Measurements from ENCODE around the gene THUMPD1.
A peak's percentile ranks its signal among the peaks of the same experiment; 100 is the strongest.
"Not testable (repeated sequence)": the region's sequence is repeated elsewhere in the genome, so short reads cannot be mapped to it uniquely, and the experiment has no call there.

Gene THUMPD1, protein sequence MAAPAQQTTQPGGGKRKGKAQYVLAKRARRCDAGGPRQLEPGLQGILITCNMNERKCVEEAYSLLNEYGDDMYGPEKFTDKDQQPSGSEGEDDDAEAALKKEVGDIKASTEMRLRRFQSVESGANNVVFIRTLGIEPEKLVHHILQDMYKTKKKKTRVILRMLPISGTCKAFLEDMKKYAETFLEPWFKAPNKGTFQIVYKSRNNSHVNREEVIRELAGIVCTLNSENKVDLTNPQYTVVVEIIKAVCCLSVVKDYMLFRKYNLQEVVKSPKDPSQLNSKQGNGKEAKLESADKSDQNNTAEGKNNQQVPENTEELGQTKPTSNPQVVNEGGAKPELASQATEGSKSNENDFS

DNA sequence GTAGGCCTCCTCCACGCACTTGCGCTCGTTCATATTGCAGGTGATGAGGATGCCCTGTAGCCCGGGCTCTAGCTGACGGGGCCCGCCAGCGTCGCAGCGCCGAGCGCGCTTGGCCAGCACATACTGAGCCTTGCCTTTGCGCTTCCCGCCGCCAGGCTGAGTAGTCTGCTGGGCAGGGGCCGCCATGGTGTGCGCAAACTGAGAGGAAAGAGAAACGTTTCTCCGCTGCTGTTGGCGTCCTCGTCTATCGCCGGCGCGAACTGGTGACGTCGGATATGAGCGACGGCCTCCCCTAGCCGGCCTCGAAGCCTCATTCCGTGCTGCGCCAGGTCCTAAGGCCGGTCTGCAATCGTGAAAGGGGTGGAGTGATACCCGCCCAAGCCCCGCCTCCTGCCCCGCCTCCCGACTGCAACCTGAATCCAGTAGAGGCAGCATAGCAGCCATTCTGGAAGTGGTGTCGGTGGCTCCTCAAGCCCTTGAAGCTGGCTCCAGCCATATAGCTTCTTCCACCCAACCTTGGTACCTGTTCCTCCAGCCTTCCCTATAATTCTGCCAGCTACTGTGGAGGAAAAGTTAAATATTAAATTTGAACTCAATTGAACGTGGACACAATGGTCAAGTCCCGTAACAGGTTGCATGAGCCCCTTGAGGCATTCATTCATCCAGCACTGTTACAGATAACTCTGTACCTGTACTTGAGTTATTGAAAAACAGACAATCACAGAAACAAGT, at the start of gene THUMPD1:
Gene THUMPD1 (minus strand): TSS at position 265 of the 732 bp plus-strand sequence. CDS start 79 bp downstream, at position 186.
- DNase-seq (ENCODE audit: low read depth in 2 of 3, low spot score in 1 of 3) = peak; percentile 97 to 99 (median 99)

DNA sequence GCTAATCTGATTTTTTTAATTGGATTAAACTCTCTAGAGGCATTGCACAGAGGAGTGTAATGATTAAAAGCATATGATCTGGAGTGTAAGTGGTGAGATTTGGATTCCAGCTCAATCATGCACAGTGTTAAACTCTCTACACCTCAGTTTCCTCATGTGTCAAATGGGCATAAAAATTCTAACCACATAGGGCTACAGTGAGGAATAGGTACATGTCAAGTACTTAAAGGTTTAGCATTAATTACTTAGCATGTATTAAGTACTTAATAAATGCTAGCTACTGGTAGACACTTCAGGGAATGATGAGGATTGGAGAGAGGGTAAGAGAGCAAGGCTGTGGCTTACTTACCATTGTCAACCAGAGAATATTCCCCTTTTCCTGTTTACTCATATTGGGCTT, 47.5 kb upstream of the THUMPD1 start:
- no peak for DNase-seq (ENCODE audit: low read depth in 2 of 3, low spot score in 1 of 3)

DNA sequence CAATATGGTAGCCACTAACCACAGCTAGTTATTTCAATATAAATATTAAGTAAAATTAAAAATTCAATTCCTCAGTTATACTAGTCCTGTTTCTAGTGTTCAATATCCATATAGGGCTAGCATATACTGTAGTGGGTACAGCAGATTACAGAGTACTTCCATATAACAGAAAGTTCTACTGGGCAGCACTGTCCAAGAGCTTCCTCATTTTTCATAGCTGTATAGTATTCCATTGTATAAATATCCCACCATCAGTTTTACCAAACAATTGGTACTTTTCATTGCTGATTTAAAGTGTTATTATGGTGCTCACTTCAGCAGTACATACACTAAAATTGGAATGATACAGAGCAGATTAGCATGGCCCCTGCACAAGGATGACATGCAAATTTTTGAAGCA, 42.6 kb upstream of the THUMPD1 start:
- DNase-seq (ENCODE audit: low read depth in 2 of 3, low spot score in 1 of 3) = no peak

DNA sequence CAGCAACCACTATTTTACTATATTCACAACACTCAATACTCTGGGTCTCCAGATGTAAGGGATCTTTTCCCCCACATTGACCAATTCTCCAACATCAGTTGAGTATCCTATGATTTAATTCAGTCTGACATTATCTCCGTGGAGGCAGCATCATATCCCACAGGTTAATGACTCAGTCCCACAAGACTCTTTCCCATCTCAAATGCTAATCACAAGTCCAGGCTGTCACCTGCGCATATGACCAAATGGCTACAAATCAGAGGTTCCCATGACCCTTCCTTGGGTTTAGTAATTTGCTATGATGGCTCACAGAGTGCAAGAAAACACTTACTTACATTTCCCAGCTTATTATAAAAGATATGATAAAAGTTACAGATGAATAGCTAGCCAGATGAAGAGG, 40.9 kb upstream of the THUMPD1 start:
- DNase-seq (ENCODE audit: low read depth in 2 of 3, low spot score in 1 of 3) = no peak

DNA sequence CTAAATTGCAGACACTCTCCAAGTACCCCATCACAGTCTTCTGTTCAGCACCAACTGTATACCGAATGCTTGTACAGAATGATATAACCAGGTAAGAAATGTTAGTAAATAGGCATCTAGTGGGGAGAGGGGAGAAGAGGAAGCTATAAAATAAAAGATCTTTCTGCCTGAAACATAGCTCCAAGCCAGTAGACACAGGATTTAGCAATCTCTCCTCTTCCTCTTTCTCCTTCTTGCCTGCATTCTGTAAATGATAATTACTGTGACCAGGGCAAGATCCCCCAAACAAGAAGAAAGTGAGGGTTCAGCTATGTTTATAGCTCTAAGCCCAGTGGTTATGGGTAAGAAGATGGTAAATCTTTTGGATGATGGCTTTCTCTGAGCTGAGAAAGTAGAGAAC, 40.1 kb upstream of the THUMPD1 start:
- no peak for DNase-seq (ENCODE audit: low read depth in 2 of 3, low spot score in 1 of 3)

DNA sequence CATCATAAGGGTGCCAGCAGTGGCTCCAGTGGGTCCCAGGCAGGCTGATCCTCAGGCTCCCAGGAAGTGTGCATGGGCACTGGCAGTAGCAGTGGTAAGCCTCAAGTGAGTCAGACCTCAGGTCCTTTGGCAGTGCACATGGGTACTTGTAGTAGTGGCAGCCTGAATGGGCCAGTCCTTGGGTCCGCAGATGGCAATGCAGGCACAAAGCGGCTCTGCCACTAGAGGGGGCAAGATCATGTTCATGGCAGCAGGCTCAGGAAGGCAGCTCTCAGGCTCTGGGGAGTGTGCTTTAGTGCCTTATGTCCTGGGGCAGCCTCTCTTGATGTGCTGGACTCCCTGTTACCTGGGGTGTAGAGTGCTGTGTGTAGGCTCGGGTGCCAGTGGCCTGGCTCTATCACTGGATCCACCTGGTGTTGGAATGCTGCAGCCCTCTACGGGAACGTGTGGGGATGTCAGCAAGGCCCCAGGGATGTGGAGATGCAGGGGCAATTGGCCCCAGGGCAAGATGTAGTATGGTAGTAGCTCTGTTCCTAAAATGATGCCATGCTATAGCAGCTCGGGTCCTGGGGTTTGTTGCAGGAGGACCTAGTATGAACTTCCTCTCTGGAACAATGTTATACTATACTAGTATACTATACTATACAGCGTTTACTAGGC, 33.2 kb upstream of the THUMPD1 start:
- DNase-seq (ENCODE audit: low read depth in 2 of 3, low spot score in 1 of 3) = peak; percentile 48 to 55 (median 53)

DNA sequence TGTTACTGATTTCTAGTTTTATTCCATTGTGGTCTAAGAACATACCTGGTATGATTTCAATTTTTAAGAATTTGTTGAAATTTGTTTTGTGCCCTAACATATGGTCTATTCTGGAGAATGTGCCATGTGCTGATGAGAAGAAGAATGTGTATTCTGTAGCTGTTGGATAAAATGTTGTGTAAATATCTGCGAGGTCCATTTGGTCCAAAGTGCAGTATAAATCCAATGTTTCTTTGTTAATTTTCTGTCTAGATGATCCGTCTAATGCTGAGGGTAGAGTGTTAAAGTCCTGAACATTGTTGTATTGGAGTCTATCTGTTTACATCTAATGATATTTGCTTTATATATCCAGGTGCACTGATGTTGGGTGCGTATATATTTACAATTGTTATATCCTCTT, 32.1 kb upstream of the THUMPD1 start:
- no peak for DNase-seq (ENCODE audit: low read depth in 2 of 3, low spot score in 1 of 3)

DNA sequence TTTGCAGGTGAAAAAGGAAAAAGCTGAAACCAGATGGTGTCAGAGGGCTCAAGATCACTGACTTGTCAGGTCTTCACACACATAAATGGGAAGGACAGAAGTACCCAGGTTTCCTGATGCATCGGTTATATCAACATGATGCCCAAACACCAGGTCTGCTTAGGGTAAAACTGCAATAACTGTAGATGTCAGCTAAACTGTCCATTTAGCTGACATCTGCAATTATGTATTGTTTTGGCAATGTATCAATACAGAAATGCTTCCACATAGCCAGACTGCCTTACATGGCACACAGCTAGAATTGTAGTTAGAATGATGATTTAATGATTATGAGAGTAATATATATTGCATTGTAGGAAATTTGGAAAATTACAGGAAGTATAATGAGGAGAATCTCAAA, 27.2 kb upstream of the THUMPD1 start:
- no peak for DNase-seq (ENCODE audit: low read depth in 2 of 3, low spot score in 1 of 3)

DNA sequence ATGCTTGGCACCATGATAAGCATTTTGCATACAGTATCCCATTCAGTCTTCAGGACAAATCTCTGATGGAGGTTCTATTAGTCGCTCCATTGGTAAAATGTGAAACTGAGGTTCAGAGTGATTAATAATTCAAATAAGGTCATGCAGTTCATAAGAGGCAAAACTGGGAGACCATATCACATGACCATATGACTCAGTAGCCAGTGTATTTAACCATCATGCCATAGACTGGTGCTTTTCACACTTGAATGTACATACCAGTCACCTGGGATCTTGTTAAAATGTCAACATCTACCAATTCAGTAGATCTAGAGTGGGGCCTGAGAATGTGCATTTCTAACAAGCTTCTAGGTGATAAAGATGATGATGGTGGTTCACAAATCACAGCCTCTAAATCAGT, 26.5 kb upstream of the THUMPD1 start:
- DNase-seq (ENCODE audit: low read depth in 2 of 3, low spot score in 1 of 3) = no peak

DNA sequence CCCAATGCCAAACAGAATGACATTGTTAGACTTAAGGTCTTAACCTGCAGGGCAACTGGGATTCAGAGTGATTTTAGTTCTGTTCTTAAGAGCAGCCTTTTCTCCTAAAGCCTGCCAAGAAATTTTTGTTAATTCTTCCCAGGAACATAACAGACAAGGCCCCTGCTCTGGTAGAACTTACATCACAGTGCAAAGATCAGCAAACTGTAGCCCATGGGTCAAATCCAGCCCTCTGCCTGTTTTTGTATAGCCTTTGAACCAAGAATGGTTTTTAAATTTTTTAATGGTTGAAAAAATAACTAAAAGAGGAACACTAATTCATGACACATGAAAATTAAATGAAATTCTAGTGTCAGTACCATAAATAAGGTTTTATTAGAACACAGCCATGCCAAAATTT, 26.0 kb upstream of the THUMPD1 start:
- DNase-seq (ENCODE audit: low read depth in 2 of 3, low spot score in 1 of 3) = no peak

DNA sequence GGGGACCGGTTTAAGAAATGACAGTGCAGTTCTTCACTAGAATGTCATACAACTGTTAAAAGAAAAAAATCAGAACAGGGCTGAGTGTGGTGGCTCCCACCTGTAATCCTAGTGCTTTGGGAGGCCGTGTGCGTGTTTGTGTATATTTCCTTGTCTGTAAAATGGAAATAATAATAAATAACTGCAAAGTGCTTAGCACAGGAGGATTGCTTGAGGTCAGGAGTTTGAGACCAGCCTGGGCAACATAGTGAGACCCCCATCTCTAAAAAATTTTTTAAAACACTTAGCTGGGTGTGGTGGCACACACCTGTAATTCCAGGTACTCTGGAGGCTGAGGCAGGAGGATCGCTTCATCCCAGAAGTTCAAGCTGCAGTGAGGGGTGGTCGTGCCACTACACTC, 24.7 kb upstream of the THUMPD1 start:
- DNase-seq (ENCODE audit: low read depth in 2 of 3, low spot score in 1 of 3) = no peak

DNA sequence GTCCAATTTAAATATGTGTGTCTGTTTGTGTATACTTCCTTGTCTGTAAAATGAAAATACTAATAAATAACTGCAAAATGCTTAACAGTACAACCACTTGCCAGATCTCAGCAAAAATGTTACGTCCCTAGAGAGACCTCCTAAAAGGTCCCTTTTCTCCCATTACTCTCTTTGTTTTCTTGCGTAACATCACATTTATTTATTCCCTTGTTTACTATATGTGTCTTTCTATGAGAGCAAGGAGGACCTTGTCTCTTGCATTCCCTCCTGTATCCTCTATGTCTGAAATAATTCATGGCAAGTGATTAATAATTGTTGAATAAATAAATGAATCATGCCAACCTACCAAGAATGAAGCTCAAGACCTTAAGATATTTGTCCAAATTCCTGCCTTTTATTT, 24.1 kb upstream of the THUMPD1 start:
- no peak for DNase-seq (ENCODE audit: low read depth in 2 of 3, low spot score in 1 of 3)

DNA sequence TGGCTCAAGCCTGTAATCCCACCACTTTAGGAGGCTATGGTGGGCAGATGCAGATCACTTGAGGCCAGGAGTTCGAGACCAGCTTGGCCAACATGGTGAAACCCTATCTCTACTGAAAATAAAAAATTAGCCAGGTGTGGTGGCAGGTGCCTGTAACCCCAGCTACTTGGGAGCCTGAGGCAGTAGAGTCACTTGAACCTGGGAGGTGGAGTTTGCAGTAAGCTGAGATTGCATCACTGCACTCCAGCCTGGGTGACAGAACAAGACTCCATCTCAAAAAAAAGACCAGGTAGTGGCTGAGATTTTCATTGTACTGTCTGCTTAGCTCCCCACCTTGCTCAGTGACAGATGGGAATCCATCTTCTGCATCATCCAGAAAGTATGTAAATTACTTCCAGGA, 22.8 kb upstream of the THUMPD1 start:
- not testable (repeated sequence) for DNase-seq (ENCODE audit: low read depth in 2 of 3, low spot score in 1 of 3)

DNA sequence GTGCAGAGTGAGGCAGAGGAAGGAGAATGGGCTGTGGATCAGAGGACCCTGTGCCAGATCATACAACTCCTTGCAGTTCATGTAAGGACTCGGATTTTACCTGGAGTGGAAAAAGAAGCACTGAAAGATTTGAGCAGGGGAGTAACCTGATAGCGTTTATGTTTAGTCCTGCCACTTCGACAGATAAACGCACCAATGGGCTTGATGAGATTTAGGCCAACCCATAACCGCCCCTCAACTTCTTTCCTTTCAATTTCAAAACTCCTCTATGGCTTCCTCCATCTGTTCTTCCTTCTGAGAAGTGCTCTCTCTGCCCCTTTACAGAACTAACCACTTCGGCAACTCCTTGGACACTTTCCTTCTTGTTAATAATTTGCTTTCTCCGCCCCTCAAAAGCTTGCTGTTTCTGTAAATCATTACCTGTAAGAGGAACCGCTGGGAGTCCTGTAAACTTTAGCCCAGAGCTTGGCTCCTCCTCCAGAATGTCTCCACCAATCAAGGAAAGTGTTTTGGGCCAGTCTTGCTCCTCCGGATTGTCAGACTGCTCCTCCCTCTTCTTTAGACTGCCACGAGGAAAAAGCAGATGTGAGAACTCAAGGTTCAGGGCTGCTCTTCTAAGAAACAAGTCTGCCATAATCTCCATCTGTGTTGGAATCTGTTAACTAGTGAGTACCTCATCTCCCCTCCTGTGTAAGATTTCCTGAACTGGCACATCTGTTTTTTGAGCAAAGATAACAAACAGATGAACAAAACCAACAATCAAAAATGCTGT, 22.0 kb upstream of the THUMPD1 start, which contains the start of gene ACSM3:
Gene ACSM3 (plus strand): TSS at position 554 of the 772 bp plus-strand sequence. CDS start 6,021 bp downstream, outside the sequence.
- DNase-seq (ENCODE audit: low read depth in 2 of 3, low spot score in 1 of 3) = peak; percentile 38 to 72 (median 45)

DNA sequence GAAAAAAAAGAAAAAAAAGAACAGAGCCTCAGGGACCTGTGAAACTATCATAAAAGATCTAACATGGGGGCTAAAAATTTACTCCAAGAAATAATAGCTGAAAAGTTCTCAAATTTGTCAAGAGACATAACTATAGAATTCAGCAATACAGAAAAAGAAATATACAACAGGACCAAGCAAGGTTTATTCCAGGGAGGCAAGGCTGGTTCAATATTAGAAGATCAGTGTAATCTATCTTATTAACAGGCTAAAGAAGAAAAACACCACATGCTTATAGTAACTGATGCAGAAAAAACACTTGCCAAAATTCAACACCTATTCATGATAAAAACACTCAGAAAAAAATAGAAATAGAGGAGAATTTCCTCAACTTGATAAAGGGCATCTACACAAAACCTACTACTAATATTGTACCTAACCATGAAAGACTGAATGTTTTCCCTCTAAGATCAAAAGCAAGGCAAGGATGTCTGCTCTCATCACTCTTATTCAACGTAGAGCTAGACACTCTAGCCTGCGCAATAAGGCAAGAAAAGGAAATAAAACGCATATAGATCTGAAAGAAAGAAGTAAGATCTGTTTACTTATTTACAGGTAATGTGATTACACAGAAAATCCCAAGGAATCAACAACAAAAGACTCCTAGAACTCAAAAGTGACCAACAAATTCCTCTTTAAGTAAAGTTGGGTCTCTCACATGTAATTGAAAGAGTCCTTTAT, 20.9 kb upstream of the THUMPD1 start:
- no peak for DNase-seq (ENCODE audit: low read depth in 2 of 3, low spot score in 1 of 3)

DNA sequence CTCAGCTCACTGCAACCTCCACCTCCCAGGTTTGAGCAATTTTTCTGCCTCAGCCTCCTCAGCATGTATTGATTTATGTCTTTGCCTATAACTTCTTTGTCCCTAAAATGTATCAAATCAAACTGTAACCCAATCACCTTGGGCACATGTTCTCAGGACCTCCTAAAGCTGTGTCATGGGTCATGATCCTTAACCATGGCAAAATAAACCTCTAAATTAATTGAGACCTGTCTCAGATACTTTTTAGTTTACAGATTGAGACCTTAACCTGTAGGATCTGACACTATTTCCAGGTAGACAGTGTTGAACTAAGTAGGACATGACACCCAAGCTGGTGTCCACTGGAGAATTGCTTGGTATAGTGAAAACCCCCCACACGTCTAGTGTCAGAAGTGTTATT, 19.6 kb upstream of the THUMPD1 start:
- DNase-seq (ENCODE audit: low read depth in 2 of 3, low spot score in 1 of 3) = no peak

DNA sequence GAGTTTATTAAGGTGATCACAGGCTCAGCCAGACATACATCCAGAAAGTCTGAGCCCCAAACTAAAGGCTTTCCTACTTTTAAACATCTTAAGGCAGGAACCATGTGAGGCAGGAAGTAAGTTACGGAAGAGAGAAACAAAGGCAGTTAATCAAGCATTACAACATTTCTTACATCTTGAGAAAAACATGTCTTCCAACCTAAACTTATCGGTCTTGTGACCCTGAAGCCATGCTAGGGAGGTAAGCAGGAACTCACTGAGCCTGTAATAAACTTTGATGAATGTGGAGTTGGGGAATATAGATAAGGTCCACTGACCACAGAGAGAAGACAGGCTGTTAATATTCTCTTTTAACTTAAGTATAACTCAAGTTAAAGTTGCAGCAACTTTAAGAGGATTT, 18.7 kb upstream of the THUMPD1 start:
- no peak for DNase-seq (ENCODE audit: low read depth in 2 of 3, low spot score in 1 of 3)

DNA sequence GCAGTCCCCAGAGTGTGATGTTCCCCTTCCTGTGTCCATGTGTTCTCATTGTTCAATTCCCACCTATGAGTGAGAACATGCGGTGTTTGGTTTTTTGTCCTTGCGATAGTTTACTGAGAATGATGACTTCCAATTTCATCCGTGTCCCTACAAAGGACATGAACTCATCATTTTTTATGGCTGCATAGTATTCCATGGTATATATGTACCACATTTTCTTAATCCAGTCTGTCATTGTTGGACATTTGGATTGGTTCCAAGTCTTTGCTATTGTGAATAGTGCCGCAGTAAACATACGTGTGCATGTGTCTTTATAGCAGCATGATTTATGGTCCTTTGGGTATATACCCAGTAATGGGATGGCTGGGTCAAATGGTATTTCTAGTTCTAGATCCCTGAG, 14.2 kb upstream of the THUMPD1 start:
- DNase-seq (ENCODE audit: low read depth in 2 of 3, low spot score in 1 of 3) = not testable (repeated sequence)

DNA sequence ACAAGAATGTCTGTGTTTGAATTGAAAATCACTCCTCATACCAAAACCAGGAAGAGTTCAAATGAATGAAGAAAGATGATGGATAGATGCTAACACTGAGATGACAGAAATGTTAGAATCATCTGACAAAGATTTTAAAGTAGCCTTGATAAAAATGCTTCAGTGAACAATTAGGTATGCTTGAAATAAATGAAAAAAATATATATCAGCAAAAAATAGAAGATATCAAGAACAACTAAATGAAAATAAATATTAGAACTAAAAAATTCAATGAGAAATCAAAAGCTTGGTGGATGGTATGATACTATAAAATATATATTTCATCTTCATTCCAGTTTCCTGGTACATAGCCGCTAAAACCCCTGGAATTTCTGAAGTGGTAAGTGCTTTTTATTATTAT, 13.6 kb upstream of the THUMPD1 start:
- DNase-seq (ENCODE audit: low read depth in 2 of 3, low spot score in 1 of 3) = no peak

DNA sequence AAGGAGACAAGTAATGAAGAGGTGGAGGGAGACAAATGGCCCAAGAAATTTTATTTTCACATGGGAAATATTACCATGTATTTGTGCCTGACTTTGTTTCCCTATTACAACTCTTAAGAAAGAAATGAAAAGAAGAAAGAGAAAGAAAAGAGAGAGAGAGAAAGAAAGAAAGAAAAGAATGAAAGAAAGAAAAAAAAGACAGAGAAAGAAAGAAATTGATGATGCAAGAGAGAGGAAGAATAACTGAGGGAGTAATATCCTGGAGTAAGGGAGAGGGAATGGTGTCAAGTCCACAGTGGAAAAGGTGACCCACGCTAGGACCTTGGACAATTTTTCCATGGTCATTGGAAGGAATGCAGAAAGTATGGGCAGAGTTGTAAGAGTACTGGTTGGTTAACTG, 12.1 kb upstream of the THUMPD1 start:
- no peak for DNase-seq (ENCODE audit: low read depth in 2 of 3, low spot score in 1 of 3)

DNA sequence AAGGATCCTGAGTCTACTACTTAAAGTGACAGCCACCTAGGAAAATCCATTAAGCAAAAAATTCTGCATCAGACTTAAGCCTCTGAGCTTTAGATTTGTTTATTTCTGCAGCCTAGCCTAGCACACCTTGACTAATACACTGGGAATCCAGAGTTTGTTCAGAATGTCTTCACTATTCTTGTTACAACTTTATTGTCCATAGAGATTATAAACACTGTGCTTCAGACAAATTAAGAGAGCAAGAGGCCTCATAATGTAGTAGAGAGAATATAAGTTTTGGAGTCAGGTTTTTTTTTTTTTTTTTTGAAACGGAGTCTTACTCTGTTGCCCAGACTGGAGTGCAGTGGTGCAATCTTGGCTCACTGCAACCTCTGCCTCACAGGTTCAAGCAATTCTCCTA, 8.9 kb upstream of the THUMPD1 start:
- no peak for DNase-seq (ENCODE audit: low read depth in 2 of 3, low spot score in 1 of 3)

All from stimulated activated CD4-positive, alpha-beta T cell treated with anti-CD3 and anti-CD28 coated beads, Interleukin-12 subunit alpha, Interleukin-12 subunit beta, amount 100 ng/mL, for 48 hours (primary cell).